Fibroblast of lung (primary cell): ENCODE measurements around the gene ATP6V0A1. TPM values are rescaled to one million over a fixed set of nuclear protein-coding genes. Genes with fewer than 3 reads are reported as not detected.

Source experiments
- DNase-seq, 2 donors: peaks; one replicate each; pipeline versions ENCODE4 v3.0.0 to v3.0.0-alpha.2; 2010; ENCODE audit warnings: low read depth in 2 of 2
- H2AFZ ChIP-seq: 2 replicates; pipeline ENCODE4 v1.5.1; 2012; ENCODE audit warnings: low read length, control low read depth, inconsistent platforms
- H3K27ac ChIP-seq: 2 replicates; pipeline ENCODE4 v1.5.1; 2011; ENCODE audit warnings: low read length, control low read depth; ENCODE audit not compliant: insufficient read depth
- H3K27me3 ChIP-seq: 2 replicates; pipeline ENCODE4 v1.5.1; 2011; ENCODE audit warnings: mild to moderate bottlenecking, low read length; ENCODE audit not compliant: control insufficient read depth, insufficient read depth
- H3K36me3 ChIP-seq: 2 replicates; pipeline ENCODE4 v1.5.1; 2011; ENCODE audit warnings: low read length; ENCODE audit not compliant: control insufficient read depth, insufficient read depth
- H3K4me1 ChIP-seq: 2 replicates; pipeline ENCODE4 v1.5.1; 2011; ENCODE audit warnings: low read length; ENCODE audit not compliant: control insufficient read depth, insufficient read depth; ENCODE audit errors: extremely low read depth
- H3K4me2 ChIP-seq: 2 replicates; pipeline ENCODE4 v1.5.1; 2011; ENCODE audit warnings: low read length, control low read depth; ENCODE audit not compliant: insufficient read depth; ENCODE audit errors: extremely low read depth
- H3K4me3 ChIP-seq, 4 experiments: fragments of 200-600 bp in 1 of 4; sonication (generic) in 1 of 4; replicated peaks in 1 of 4; 2 replicates each; pipeline ENCODE4 v1.5.1; 2011 to 2016; ENCODE audit warnings: low read length in 4 of 4, low read depth in 3 of 4, mild to moderate bottlenecking in 3 of 4, control low read depth in 2 of 4, inconsistent platforms in 1 of 4, mixed read lengths in 1 of 4; ENCODE audit not compliant: insufficient read depth in 1 of 4; ENCODE audit errors: control extremely low read depth in 1 of 4
- H3K79me2 ChIP-seq: 2 replicates; pipeline ENCODE4 v1.5.1; 2012; ENCODE audit warnings: mild to moderate bottlenecking, low read length, inconsistent platforms; ENCODE audit not compliant: control insufficient read depth, insufficient read depth
- H3K9ac ChIP-seq: 2 replicates; pipeline ENCODE4 v1.5.1; 2011; ENCODE audit warnings: mild to moderate bottlenecking, low read length, control low read depth; ENCODE audit not compliant: insufficient read depth
- H3K9me3 ChIP-seq: 2 replicates; pipeline ENCODE4 v1.5.1; 2012; ENCODE audit warnings: low read depth, low read length; ENCODE audit not compliant: control insufficient read depth, insufficient read depth
- H4K20me1 ChIP-seq: 2 replicates; pipeline ENCODE4 v1.5.1; 2011; ENCODE audit warnings: low read length; ENCODE audit not compliant: control insufficient read depth, insufficient read depth; ENCODE audit errors: extremely low read depth
- EZH2 ChIP-seq: IDR thresholded peaks from 2 replicates; pipeline ENCODE4 v1.5.1; 2012; ENCODE audit warnings: low read length, control low read depth, mild to moderate bottlenecking; ENCODE audit errors: missing control alignments
- polyA plus RNA-seq, 2 donors: library from polyadenylated mRNA; depleted of rRNA in 1 of 2; stranded (reverse) in 1 of 2; unstranded in 1 of 2; fragments of >200 nt; gene quantifications; 2 replicates each; pipeline ENCODE4 v1.2.1, GENCODE V29; 2011 to 2012; ENCODE audit warnings: missing spikeins in 1 of 2
- total RNA-seq: library from RNA; depleted of rRNA; stranded (reverse); fragments of >200 nt; gene quantifications from 2 replicates; pipeline ENCODE4 v1.2.1, GENCODE V29; 2014
- TF ChIP-seq, protein P1 (sequence below), 2 donors: IDR thresholded peaks in 1 of 2; conservative IDR thresholded peaks in 1 of 2; 1 replicate in 1 of 2; 2 replicates in 1 of 2; pipeline ENCODE4 v1.5.1; 2011 to 2012; ENCODE audit warnings: low read length in 2 of 2, control low read depth in 1 of 2, inconsistent platforms in 1 of 2, low read depth in 1 of 2, mild to moderate bottlenecking in 1 of 2

ATP6V0A1 gene
- total and polyA plus RNA-seq, 2 donors (not counting 1 experiment from before 2014, with no cell fraction given), result 26.7 to 65.7 TPM

DNA sequence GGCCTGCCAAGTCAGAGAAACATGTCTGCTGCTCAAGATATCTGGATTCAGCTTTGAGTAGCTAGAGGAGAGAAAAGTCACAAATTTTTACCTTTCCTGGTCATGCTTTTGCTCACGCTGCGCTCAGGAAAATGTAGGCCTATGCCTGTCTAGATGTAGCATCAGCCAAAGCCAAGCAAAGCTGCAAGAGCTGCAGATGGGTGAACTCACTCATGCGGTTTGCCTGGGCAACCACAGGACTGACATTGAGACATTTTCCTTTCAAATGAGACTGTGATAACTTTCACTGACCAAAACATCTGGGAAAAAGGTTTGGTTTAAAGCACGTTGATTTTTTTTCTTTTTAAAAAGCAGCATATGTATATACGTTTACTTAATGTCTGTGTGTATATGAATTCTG, 43.4 kb downstream of the ATP6V0A1 start:
- DNase-seq, result peak in 1 of 2 donors; percentile 29
- Histone ChIP-seq H3K4me1 (no peaks in the 10 kb centered on the region), H4K20me1 (no peaks in the 10 kb centered on the region), H3K4me3 (no peak overlapping the region), H3K27ac (no peak overlapping the region), H3K79me2 (no peaks in the 10 kb centered on the region), H3K4me2 (no peak overlapping the region), H3K36me3 (peaks cover 6% of the 10 kb centered on the region), H3K9ac (no peak overlapping the region), H2AFZ (no peak overlapping the region), H3K9me3 (no peaks in the 10 kb centered on the region), H3K27me3 (no peaks in the 10 kb centered on the region)
- TF ChIP-seq EZH2, result no peak

DNA sequence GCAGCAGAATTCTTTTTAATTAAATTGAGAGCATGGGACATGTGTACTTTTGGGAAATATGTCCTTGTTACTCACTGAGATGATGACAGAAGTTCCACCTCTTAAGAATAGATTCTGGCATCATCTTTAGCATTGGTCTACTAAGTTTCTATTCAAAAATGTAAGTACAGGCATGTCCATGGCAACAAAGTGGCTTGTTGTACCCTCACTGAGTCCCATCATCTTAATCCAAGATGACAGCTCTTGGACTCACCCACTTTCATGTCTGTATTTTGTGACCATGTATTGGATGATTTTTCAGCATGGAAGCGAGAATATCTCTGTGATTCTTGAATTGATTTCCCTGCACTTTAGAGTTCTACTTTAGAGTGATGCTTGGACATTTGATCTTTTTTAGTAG, 44.2 kb downstream of the ATP6V0A1 start:
- DNase-seq, result no peak
- no peak overlapping the region for H2AFZ ChIP-seq
- H3K79me2 ChIP-seq, result no peaks in the 10 kb centered on the region
- no peaks in the 10 kb centered on the region for H3K27me3 ChIP-seq
- TF ChIP-seq, protein P1, sequence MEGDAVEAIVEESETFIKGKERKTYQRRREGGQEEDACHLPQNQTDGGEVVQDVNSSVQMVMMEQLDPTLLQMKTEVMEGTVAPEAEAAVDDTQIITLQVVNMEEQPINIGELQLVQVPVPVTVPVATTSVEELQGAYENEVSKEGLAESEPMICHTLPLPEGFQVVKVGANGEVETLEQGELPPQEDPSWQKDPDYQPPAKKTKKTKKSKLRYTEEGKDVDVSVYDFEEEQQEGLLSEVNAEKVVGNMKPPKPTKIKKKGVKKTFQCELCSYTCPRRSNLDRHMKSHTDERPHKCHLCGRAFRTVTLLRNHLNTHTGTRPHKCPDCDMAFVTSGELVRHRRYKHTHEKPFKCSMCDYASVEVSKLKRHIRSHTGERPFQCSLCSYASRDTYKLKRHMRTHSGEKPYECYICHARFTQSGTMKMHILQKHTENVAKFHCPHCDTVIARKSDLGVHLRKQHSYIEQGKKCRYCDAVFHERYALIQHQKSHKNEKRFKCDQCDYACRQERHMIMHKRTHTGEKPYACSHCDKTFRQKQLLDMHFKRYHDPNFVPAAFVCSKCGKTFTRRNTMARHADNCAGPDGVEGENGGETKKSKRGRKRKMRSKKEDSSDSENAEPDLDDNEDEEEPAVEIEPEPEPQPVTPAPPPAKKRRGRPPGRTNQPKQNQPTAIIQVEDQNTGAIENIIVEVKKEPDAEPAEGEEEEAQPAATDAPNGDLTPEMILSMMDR (conservative IDR thresholded peaks at IDR 0.05 in 1 of 2, IDR thresholded peaks at IDR 0.05 in 1 of 2; ENCODE audit: low read depth in 1 of 2, low read length in 2 of 2), result no peak
- no peak for TF ChIP-seq EZH2
- peaks cover 6% of the 10 kb centered on the region for H3K36me3 ChIP-seq
- H3K9me3 ChIP-seq, result no peaks in the 10 kb centered on the region
- H3K27ac ChIP-seq, result no peak overlapping the region
- H3K4me3 ChIP-seq, result no peak overlapping the region
- no peak overlapping the region for H3K4me2 ChIP-seq
- H3K9ac ChIP-seq, result no peak overlapping the region
- no peaks in the 10 kb centered on the region for H4K20me1 ChIP-seq
- H3K4me1 ChIP-seq, result no peaks in the 10 kb centered on the region

DNA sequence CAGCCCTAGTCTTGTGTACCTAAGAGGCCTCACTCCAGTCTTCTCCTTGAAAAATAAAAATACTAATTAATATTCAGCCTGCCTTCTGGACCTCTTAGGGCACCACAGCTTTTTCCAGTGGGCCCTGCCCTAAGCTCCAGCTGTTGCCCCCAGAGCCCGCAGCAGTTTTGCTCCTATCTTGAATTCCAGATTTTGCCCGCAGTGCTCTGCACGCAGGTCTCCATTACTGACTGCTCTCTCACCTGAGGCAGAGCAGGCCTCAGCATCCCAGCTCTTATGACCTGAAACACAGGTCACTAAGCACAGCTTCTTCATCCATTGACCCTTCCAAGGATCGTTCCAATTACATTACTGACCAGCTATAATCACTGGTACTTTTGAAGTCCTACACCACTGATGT, 49.0 kb downstream of the ATP6V0A1 start:
- Histone ChIP-seq H3K4me2 (no peak overlapping the region), H3K9me3 (no peaks in the 10 kb centered on the region), H3K4me3 (no peak overlapping the region), H3K27ac (no peak overlapping the region), H3K4me1 (peaks cover 2% of the 10 kb centered on the region), H3K36me3 (peaks cover 6% of the 10 kb centered on the region), H3K9ac (no peak overlapping the region), H2AFZ (no peak overlapping the region), H3K79me2 (no peaks in the 10 kb centered on the region), H3K27me3 (no peaks in the 10 kb centered on the region), H4K20me1 (no peaks in the 10 kb centered on the region)
- no peak for TF ChIP-seq EZH2
- TF ChIP-seq, protein P1 (conservative IDR thresholded peaks at IDR 0.05 in 1 of 2, IDR thresholded peaks at IDR 0.05 in 1 of 2; ENCODE audit: low read depth in 1 of 2, low read length in 2 of 2), result no peak
- no peak for DNase-seq
